Endodermal cell (in vitro differentiated cells): ENCODE measurements around the gene TBCD. TPM values are rescaled to one million over a fixed set of nuclear protein-coding genes. Genes with fewer than 3 reads are reported as not detected.

Experiments
- DNase-seq: peaks from one replicate; pipeline ENCODE4 v3.0.0-alpha.2; 2017
- H3K27ac ChIP-seq: 2 replicates; pipeline ENCODE4 v1.5.1; 2013; ENCODE audit warnings: mild to moderate bottlenecking, low read depth, low read length, moderate library complexity
- H3K27me3 ChIP-seq: 2 replicates; pipeline ENCODE4 v1.6.1; 2013; ENCODE audit warnings: mild to moderate bottlenecking, low read length, moderate library complexity; ENCODE audit not compliant: insufficient read depth, control insufficient read depth, poor library complexity, severe bottlenecking
- H3K36me3 ChIP-seq: 2 replicates; pipeline ENCODE4 v1.7.0; 2013; ENCODE audit warnings: mild to moderate bottlenecking, low read length, moderate library complexity; ENCODE audit not compliant: control insufficient read depth, insufficient read depth
- H3K4me1 ChIP-seq: one replicate; pipeline ENCODE4 v1.7.0; 2013; ENCODE audit warnings: low read length; ENCODE audit not compliant: control insufficient read depth, insufficient read depth
- H3K4me3 ChIP-seq: 2 replicates; pipeline ENCODE4 v1.5.1; 2013; ENCODE audit warnings: mild to moderate bottlenecking, low read length, moderate library complexity
- H3K9ac ChIP-seq: 2 replicates; pipeline ENCODE4 v1.6.1; 2013; ENCODE audit warnings: mild to moderate bottlenecking, low read length, moderate library complexity; ENCODE audit not compliant: poor library complexity, severe bottlenecking; ENCODE audit errors: extremely low read depth
- H3K9me3 ChIP-seq: 2 replicates; pipeline ENCODE4 v1.6.1; 2013; ENCODE audit warnings: mild to moderate bottlenecking, low read length, moderate library complexity; ENCODE audit not compliant: control insufficient read depth
- H3K27ac Mint-ChIP-seq: 2 replicates; pipeline ENCODE4 v1.8.0; 2020; ENCODE audit warnings: mixed read lengths
- H3K27me3 Mint-ChIP-seq: 2 replicates; pipeline ENCODE4 v1.8.0; 2021; ENCODE audit warnings: mild to moderate bottlenecking, mixed read lengths; ENCODE audit not compliant: insufficient read depth
- H3K36me3 Mint-ChIP-seq: 2 replicates; pipeline ENCODE4 v1.8.0; 2020; ENCODE audit warnings: low read depth, mixed read lengths
- H3K4me1 Mint-ChIP-seq: 2 replicates; pipeline ENCODE4 v1.8.0; 2020; ENCODE audit warnings: mixed read lengths
- H3K4me3 Mint-ChIP-seq: 2 replicates; pipeline ENCODE4 v1.8.0; 2020; ENCODE audit warnings: mild to moderate bottlenecking, moderate library complexity, mixed read lengths
- H3K9me3 Mint-ChIP-seq: 2 replicates; pipeline ENCODE4 v1.8.0; 2020; ENCODE audit warnings: mild to moderate bottlenecking, mixed read lengths
- CTCF ChIP-seq: fragments of 200-600 bp; sonication (generic); conservative IDR thresholded peaks from 2 replicates; pipeline ENCODE4 v1.5.0; 2021; ENCODE audit warnings: antibody characterized with exemption, mild to moderate bottlenecking
- WGBS, 2 experiments: methylation state at CpG; one replicate each; pipeline versions ENCODE4 v1.1.5 to v1.1.7; 2013; ENCODE audit warnings: missing lambda C conversion rate in 2 of 2, mixed read lengths in 1 of 2; ENCODE audit not compliant: insufficient coverage in 1 of 2, insufficient read length in 1 of 2; 5-methylcytosine and 5-hydroxymethylcytosine counted together
- total RNA-seq, 2 donors: library from RNA; stranded (reverse); fragmentation: NEBNext Ultra II Directional in 1 of 2; extraction: Animal tissue kit (Norgen Biotek cat#: 25700) in 1 of 2; gene quantifications; 2 replicates in 1 of 2; 3 replicates in 1 of 2; pipeline ENCODE4 v1.2.1, GENCODE V29; 2021

Gene TBCD
- total RNA-seq, 2 donors from 2014 or later = 107 TPM

GRCh38 chr17:82831818-82832200 lies 79.9 kb downstream of the TBCD start:
- peak overlapping the region; percentile 74 for H3K27ac Mint-ChIP-seq
- Histone ChIP-seq H3K36me3 (peaks cover 36% of the 10 kb centered on the region), H3K9ac (no peak overlapping the region), H3K27me3 (no peaks in the 10 kb centered on the region), H3K27ac (no peak overlapping the region), H3K4me1 (no peaks in the 10 kb centered on the region), H3K4me3 (no peak overlapping the region), H3K9me3 (no peaks in the 10 kb centered on the region)
- H3K27me3 Mint-ChIP-seq = no peaks in the 10 kb centered on the region
- H3K4me3 Mint-ChIP-seq = no peak overlapping the region
- WGBS, 2 experiments = 94 to 97% methylated on average over 11 to 18 of the region's 18 CpGs
- H3K36me3 Mint-ChIP-seq = peaks cover 35% of the 10 kb centered on the region
- H3K9me3 Mint-ChIP-seq = no peaks in the 10 kb centered on the region
- DNase-seq = no peak
- peaks cover 2% of the 10 kb centered on the region for H3K4me1 Mint-ChIP-seq
- no peak for TF ChIP-seq CTCF

GRCh38 chr17:82832411-82832810 lies 80.5 kb downstream of the TBCD start:
- 91 to 94% methylated on average over 20 of the region's 20 CpGs for WGBS, 2 experiments
- DNase-seq = no peak
- Mint-ChIP-seq H3K9me3 (no peaks in the 10 kb centered on the region), H3K4me3 (no peak overlapping the region), H3K36me3 (peaks cover 30% of the 10 kb centered on the region), H3K27ac (no peak overlapping the region), H3K4me1 (peaks cover 4% of the 10 kb centered on the region), H3K27me3 (no peaks in the 10 kb centered on the region)
- Histone ChIP-seq H3K9me3 (no peaks in the 10 kb centered on the region), H3K4me3 (no peak overlapping the region), H3K36me3 (peaks cover 33% of the 10 kb centered on the region), H3K4me1 (no peaks in the 10 kb centered on the region), H3K9ac (no peak overlapping the region), H3K27me3 (no peaks in the 10 kb centered on the region), H3K27ac (peak overlapping the region; percentile 32)
- TF ChIP-seq CTCF = no peak

GRCh38 chr17:82832881-82833475 lies 81.1 kb downstream of the TBCD start:
- DNase-seq = no peak
- Histone ChIP-seq H3K9me3 (no peaks in the 10 kb centered on the region), H3K27ac (peak overlapping the region; percentile 32), H3K4me1 (no peaks in the 10 kb centered on the region), H3K4me3 (no peak overlapping the region), H3K36me3 (peaks cover 27% of the 10 kb centered on the region), H3K9ac (no peak overlapping the region), H3K27me3 (no peaks in the 10 kb centered on the region)
- 89 to 95% methylated on average over 19 to 20 of the region's 20 CpGs for whole genome bisulfite sequencing, 2 experiments
- H3K4me3 Mint-ChIP-seq = no peak overlapping the region
- TF ChIP-seq CTCF = no peak
- no peak overlapping the region for H3K27ac Mint-ChIP-seq
- H3K4me1 Mint-ChIP-seq = peaks cover 4% of the 10 kb centered on the region
- H3K9me3 Mint-ChIP-seq = no peaks in the 10 kb centered on the region
- H3K36me3 Mint-ChIP-seq = peaks cover 24% of the 10 kb centered on the region
- no peaks in the 10 kb centered on the region for H3K27me3 Mint-ChIP-seq
